HG03159 (cell line): ENCODE data around the gene SPATA13.

Experiments used
- ATAC-seq: cut with Tn5 transposase; IDR thresholded peaks from one replicate; pipeline ENCODE4 v1.9.1; 2021; ENCODE audit warnings: mild to moderate bottlenecking, moderate library complexity; ENCODE audit not compliant: unreplicated experiment

SPATA13 gene

GRCh38 chr13:24218977-24219376 lies 58.5 kb downstream of the SPATA13 start:
- ATAC-seq: no peak

GRCh38 chr13:24220086-24220703 lies 59.7 kb downstream of the SPATA13 start:
- ATAC-seq: no peak

- no peak for ATAC-seq
Observed at GRCh38 chr13:24221007-24221406, 60.5 kb downstream of the SPATA13 start.

GRCh38 chr13:24222756-24223155 lies 62.2 kb downstream of the SPATA13 start:
- no peak for ATAC-seq

GRCh38 chr13:24223341-24224231 lies 63.1 kb downstream of the SPATA13 start:
- ATAC-seq: no peak

GRCh38 chr13:24224232-24224680 lies 63.7 kb downstream of the SPATA13 start:
- ATAC-seq: no peak

- ATAC-seq: no peak
Observed at GRCh38 chr13:24225062-24225461, 64.5 kb downstream of the SPATA13 start.

- ATAC-seq: no peak
Observed at GRCh38 chr13:24225930-24226329, 65.4 kb downstream of the SPATA13 start.

GRCh38 chr13:24226762-24227161 lies 66.2 kb downstream of the SPATA13 start:
- ATAC-seq: no peak

GRCh38 chr13:24228852-24229458 lies 68.4 kb downstream of the SPATA13 start:
- no peak for ATAC-seq

GRCh38 chr13:24230428-24231072 lies 70.0 kb downstream of the SPATA13 start:
- ATAC-seq: no peak

- no peak for ATAC-seq
Observed at GRCh38 chr13:24231377-24231776, 70.9 kb downstream of the SPATA13 start.

GRCh38 chr13:24232037-24232436 lies 71.5 kb downstream of the SPATA13 start:
- ATAC-seq: no peak

GRCh38 chr13:24232474-24232873 lies 72.0 kb downstream of the SPATA13 start:
- no peak for ATAC-seq

GRCh38 chr13:24233351-24233901 lies 72.9 kb downstream of the SPATA13 start:
- no peak for ATAC-seq

GRCh38 chr13:24234200-24234915 lies 73.8 kb downstream of the SPATA13 start:
- ATAC-seq: no peak

- no peak for ATAC-seq
Observed at GRCh38 chr13:24237356-24237755, 76.8 kb downstream of the SPATA13 start.

- no peak for ATAC-seq
Observed at GRCh38 chr13:24241336-24241735, 80.8 kb downstream of the SPATA13 start.

- no peak for ATAC-seq
Observed at GRCh38 chr13:24242100-24242499, 81.6 kb downstream of the SPATA13 start.

GRCh38 chr13:24243302-24243701 lies 82.8 kb downstream of the SPATA13 start:
- ATAC-seq: no peak
